T47D (cell line): ENCODE results near the gene CNTN5.

Experiments used
- DNase-seq, 2 experiments: peaks; one replicate each; pipeline versions ENCODE4 v3.0.0 to v3.0.0-alpha.2; 2011 to 2012; ENCODE audit warnings: low read depth in 1 of 2, low spot score in 1 of 2
- JUND ChIP-seq: IDR thresholded peaks from 2 replicates; pipeline ENCODE4 v1.6.1; 2012; ENCODE audit warnings: low read depth
- in situ Hi-C: cut with HindIII; loops from 2 replicates; pipeline ENCODE4 v1.10.0; 2016; ENCODE audit warnings: low sequenced_read_pairs, low pct_unique_long_range_greater_than_20kb

CNTN5 gene

DNA sequence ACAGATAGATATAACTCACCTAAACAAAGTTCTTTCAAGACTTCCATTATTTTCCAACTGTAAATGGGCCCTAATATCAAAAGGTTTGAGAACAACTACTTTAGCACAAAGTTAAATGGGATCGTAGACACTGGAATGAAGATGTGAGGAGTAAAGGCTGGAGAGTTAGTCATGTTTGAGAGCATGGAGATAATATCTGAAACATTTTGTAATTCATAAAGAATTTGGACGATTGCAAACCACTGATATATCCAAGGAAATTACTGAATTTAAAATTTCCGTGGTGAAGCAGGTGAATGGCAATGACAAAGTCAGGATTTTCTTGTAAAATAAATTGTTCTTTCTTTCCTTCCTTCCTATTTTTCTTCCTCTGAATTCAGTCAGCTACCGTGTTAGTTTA, 564.9 kb downstream of the CNTN5 start:
- no peak for TF ChIP-seq JUND
- in situ Hi-C loops = no loop called here
- no peak for DNase-seq

- no peak for DNase-seq
- in situ Hi-C loops = no loop called here
- no peak for TF ChIP-seq JUND
Observed at GRCh38 chr11:99589771-99590170, 569.0 kb downstream of the CNTN5 start.

- DNase-seq = no peak
- no peak for TF ChIP-seq JUND
- in situ Hi-C loops = no loop called here
Observed at GRCh38 chr11:99592266-99592665, 571.5 kb downstream of the CNTN5 start.

GRCh38 chr11:99593197-99593596, 572.4 kb downstream of the CNTN5 start:
- no peak for DNase-seq
- in situ Hi-C loops = no loop called here
- no peak for TF ChIP-seq JUND

DNA sequence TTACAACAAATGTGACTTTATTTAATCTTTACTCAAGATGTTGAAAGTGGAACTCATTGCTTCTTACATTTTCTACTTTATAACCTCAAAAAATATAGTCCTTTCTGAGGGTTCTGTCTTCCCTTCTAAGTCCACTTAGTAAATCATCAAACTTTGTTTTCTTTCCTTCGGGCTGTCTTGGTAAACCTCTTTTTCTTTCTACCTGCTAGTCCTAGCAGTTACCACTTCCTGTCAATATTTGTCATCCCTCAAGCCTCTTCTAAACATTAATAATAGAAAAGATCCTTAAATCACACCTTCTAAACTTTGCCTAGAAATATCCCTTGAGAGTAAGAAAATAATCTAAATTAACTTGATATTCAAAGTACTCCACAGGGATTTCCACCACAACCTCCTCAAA, 580.4 kb downstream of the CNTN5 start:
- TF ChIP-seq JUND = no peak
- in situ Hi-C loops = no loop called here
- DNase-seq = no peak

DNA sequence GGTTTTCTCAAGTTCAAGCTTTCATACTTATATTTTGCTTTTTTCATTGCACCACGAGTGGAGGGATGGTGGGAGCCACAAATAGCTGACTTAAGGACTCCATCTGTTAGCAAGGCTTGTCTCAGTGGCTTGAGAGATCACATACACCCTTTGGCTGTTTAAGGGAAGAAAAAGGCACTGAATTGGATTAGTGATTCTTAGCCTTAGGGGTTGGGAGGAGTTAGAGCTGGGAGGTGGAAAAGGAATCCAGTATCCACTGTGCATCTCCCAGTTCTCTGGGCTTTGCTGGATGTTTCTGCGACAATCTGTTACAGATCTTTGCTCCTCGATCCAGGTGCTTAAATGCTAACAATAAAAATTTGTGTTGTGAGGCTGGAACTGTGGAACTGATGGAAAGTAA, 593.6 kb downstream of the CNTN5 start:
- no peak for TF ChIP-seq JUND
- in situ Hi-C loops = no loop called here
- DNase-seq = no peak

DNA sequence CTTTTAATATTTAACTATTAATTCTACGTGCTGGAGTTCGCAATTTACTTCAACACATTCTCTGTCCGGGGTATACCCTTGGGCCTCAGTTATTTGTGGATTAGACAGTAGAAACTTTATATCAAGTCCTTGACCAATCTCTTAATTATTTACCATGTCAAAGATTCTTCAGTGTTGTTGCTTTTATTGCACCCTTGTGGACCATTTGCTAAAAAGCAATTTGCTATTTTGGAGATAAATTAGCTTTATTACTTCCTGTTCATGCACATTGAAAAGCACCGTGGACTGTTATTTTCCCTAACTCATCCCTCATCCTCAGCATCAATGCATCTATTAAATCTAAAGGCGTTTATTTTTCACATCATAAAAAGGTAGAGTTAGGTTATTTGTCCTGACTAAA, 609.9 kb downstream of the CNTN5 start:
- no peak for TF ChIP-seq JUND
- no peak for DNase-seq

GRCh38 chr11:99631618-99632017, 610.9 kb downstream of the CNTN5 start:
- no peak for DNase-seq
- in situ Hi-C loops = no loop called here
- TF ChIP-seq JUND = no peak

More for the DNA sequence above, 609.9 kb downstream of the CNTN5 start:
- in situ Hi-C loops = no loop called here

GRCh38 chr11:99632969-99633368, 612.2 kb downstream of the CNTN5 start:
- no peak for DNase-seq
- in situ Hi-C loops = no loop called here
- TF ChIP-seq JUND = no peak

- in situ Hi-C loops = no loop called here
- DNase-seq = no peak
- no peak for TF ChIP-seq JUND
Observed at GRCh38 chr11:99634581-99634980, 613.8 kb downstream of the CNTN5 start.

DNA sequence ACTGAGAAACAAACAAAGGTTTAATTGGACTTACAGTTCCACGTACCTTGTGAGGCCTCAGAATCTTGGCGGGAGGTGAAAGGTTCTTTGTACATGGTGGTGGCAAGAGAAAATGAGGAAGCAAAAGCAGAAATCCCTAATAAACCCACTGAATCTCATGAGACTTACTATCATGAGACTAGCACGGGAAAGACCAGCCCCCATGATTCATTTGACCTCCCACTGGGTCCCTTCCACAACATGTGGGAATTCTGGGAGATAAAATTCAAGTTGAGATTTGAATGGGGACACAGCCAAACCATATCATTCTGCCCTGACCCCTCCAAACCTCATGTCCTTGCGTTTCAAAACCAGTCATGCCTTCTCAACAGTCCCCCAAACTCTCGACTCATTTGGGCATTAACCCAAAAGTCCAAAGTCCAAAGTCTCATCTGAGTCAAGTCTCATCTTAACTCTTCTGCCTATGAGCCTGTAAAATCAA, 617.4 kb downstream of the CNTN5 start:
- no peak for DNase-seq
- TF ChIP-seq JUND = no peak
- in situ Hi-C loops = no loop called here

- DNase-seq = no peak
- in situ Hi-C loops = no loop called here
- TF ChIP-seq JUND = no peak
Observed at GRCh38 chr11:99640671-99641070, 619.9 kb downstream of the CNTN5 start.

DNA sequence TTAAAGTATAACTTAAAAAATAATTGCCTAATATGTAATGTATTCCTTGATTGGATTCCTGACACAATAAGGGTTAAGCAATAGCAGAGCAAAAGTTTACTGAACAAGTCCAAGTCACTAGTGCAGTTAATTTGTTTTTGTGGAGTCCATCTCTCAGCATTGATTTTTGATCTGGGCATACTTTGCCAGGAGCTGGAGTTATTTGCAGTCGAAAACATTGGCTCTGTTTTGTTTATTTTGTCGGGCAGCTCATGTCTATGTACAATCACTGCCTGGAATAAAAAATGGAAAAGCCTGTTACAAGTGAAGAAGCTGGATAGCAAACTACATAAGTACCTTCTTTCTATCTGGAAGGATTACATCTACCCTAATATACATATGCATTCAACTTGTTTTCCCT, 625.2 kb downstream of the CNTN5 start:
- DNase-seq = no peak
- in situ Hi-C loops = no loop called here
- TF ChIP-seq JUND = no peak

GRCh38 chr11:99670067-99670676, 649.4 kb downstream of the CNTN5 start:
- no peak for DNase-seq
- in situ Hi-C loops = no loop called here
- TF ChIP-seq JUND = no peak
